ENCODE measurements around the gene TBC1D17. TPM values are rescaled to one million over a fixed set of nuclear protein-coding genes. Genes with fewer than 3 reads are reported as not detected.

The TBC1D17 gene
- total RNA-seq, 1 experiment from 2014 or later = 62.3 TPM

DNA sequence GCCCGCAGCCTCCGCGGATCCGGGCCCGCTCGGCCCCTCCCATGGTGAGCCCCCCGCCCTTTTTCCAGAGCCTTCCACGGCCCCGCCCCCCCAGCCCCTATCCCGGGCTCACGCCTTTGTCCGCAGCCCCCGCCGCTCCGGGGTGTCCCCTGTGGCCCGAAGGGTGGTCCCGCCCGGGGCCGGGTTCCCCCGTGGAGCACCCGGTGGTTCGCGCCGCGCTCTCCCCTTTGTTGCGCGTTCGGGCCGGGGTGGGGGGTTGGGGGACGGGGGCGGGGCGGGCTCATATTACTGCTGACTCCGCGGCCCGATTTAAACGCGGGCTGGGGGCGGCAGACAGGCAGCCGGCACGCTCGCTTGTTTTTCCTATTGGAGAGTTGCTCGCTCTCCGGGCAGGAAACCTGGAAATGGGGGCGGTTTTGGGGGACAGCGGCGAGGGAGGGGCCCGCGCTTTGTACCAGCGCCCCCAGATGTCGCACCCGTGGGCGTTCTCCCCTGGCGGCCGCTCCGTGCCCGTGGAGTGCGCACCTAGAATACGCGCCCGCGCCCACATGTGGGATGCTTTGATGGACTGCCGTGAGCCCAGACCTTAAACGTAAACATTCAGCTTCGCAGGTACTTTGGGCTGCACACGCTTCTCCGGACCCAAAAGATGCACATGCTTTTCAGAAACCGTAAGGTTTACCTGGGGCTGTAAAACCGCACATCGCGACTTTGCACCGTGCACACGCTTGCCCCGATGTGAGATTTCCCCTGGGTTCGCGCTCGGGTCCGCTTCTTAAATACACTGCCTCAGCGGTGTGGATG lies 25.8 kb upstream of the TBC1D17 start:
- no peaks in the 10 kb centered on the region for H3K36me3 ChIP-seq (ENCODE audit: low read depth)
- peaks cover 56% of the 10 kb centered on the region for H3K79me2 ChIP-seq (ENCODE audit: low read depth)
- no peaks in the 10 kb centered on the region for H3K9me3 ChIP-seq (ENCODE audit: insufficient read depth, low read depth)
- intact Hi-C loops (cut with micrococcal nuclease; ENCODE audit: unreplicated experiment) = no loop called here
- H3K4me2 ChIP-seq = peak overlapping the region; percentile 95
- no peaks in the 10 kb centered on the region for H3K9me2 ChIP-seq (ENCODE audit: insufficient read depth)
- no peak for TF ChIP-seq EZH2 (IDR thresholded peaks at IDR 0.05; ENCODE audit: low read depth)
- TF ChIP-seq, protein P1, sequence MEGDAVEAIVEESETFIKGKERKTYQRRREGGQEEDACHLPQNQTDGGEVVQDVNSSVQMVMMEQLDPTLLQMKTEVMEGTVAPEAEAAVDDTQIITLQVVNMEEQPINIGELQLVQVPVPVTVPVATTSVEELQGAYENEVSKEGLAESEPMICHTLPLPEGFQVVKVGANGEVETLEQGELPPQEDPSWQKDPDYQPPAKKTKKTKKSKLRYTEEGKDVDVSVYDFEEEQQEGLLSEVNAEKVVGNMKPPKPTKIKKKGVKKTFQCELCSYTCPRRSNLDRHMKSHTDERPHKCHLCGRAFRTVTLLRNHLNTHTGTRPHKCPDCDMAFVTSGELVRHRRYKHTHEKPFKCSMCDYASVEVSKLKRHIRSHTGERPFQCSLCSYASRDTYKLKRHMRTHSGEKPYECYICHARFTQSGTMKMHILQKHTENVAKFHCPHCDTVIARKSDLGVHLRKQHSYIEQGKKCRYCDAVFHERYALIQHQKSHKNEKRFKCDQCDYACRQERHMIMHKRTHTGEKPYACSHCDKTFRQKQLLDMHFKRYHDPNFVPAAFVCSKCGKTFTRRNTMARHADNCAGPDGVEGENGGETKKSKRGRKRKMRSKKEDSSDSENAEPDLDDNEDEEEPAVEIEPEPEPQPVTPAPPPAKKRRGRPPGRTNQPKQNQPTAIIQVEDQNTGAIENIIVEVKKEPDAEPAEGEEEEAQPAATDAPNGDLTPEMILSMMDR (conservative IDR thresholded peaks at IDR 0.05) = no peak
- ChIA-PET CTCF (no interaction called here), POLR2A (ENCODE audit: unreplicated experiment) (no interaction called here)
- H3K4me3 ChIP-seq = peak overlapping the region; percentile 99
- peaks cover 37% of the 10 kb centered on the region for H3K4me1 ChIP-seq (replicated peaks; ENCODE audit: insufficient read depth)
- BruUV-seq (replicated peaks) = no TSS peak
- no peak for DNase-seq
- peaks cover 71% of the 10 kb centered on the region; the same call in 1 of the 2 replicates for H3F3A ChIP-seq (ENCODE audit: insufficient read depth, low read depth)
- no peaks in the 10 kb centered on the region for H3K27me3 ChIP-seq (ENCODE audit: insufficient read depth, low read depth)
- peaks cover 47% of the 10 kb centered on the region for H4K20me1 ChIP-seq (ENCODE audit: insufficient read depth)
- no peak overlapping the region for H2AFZ ChIP-seq
- no peak overlapping the region for H3K27ac ChIP-seq

DNA sequence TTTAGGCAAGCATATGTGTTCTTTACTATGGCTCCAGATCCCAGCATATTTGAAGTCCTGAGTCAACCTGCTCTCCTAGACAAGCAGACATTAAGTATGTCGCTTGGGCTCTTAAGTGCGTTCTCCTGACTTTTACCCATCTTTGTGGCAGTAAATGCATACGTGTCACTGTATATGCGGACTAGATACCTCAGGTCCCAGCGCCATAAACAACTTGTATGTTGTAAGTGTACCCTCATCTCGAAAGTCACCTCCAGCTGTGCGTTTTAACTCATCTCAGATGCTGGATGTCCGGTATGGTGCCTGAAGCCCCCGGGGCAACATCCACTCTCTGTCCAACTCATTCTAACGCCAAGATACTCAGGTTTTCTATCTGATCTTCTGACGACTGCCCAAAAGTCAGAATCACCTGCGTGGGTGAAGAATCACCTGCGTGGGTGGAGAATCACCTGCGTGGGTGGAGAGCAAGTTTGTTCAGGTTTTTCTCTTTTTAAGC lies 24.8 kb upstream of the TBC1D17 start:
- H3K9me2 ChIP-seq (ENCODE audit: insufficient read depth) = no peaks in the 10 kb centered on the region
- peak overlapping the region; percentile 99; the same call in 1 of the 2 replicates for H3K4me3 ChIP-seq
- no peak overlapping the region for H3K27ac ChIP-seq
- peaks cover 73% of the 10 kb centered on the region; the same call in 1 of the 2 replicates for H3F3A ChIP-seq (ENCODE audit: insufficient read depth, low read depth)
- no peak for DNase-seq
- no TSS peak for BruUV-seq (replicated peaks)
- no peaks in the 10 kb centered on the region for H3K27me3 ChIP-seq (ENCODE audit: insufficient read depth, low read depth)
- H2AFZ ChIP-seq = no peak overlapping the region
- H3K4me2 ChIP-seq = peak overlapping the region; percentile 95
- H3K79me2 ChIP-seq (ENCODE audit: low read depth) = peaks cover 56% of the 10 kb centered on the region
- POLR2A ChIA-PET (ENCODE audit: unreplicated experiment) = interaction anchor here (0.6 kb wide), 1 partner anchor 187 kb away, joined by 3 read pairs; the partner anchor contains the start of genes BCL2L12 and IRF3
- H3K4me1 ChIP-seq (replicated peaks; ENCODE audit: insufficient read depth) = peaks cover 37% of the 10 kb centered on the region
- H3K9me3 ChIP-seq (ENCODE audit: insufficient read depth, low read depth) = no peaks in the 10 kb centered on the region
- intact Hi-C loops (cut with micrococcal nuclease; ENCODE audit: unreplicated experiment) = no loop called here
- H4K20me1 ChIP-seq (ENCODE audit: insufficient read depth) = peaks cover 57% of the 10 kb centered on the region
- H3K36me3 ChIP-seq (ENCODE audit: low read depth) = no peaks in the 10 kb centered on the region
- CTCF ChIA-PET = no interaction called here
- TF ChIP-seq, protein P1 (conservative IDR thresholded peaks at IDR 0.05) = no peak
- no peak for TF ChIP-seq EZH2 (IDR thresholded peaks at IDR 0.05; ENCODE audit: low read depth)

DNA sequence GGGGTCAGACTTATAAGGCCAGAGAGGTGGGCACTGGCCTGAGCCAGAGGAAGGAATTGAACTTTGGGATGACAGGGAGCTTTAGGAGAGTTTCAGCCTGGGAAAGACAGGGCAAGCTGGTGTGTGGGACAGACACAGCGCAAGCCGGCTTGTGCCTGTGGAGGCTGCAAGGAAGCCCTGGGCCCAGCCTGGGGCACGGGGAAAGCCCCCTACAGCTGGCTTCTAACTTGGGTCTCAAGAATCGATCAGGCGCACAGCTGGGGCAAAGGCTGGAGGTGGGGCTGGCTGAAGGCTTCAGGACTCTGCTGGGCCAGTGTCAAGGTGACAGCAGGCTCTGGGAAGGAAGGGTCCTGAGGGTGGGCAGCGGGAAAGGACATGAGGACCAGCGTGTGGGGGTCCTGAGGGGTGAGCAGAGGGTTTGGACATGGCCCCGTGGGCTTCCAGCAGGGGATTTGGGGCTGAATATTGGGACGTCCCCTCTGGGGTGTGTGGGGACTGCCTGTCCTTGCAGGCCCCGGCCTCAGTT lies 23.6 kb upstream of the TBC1D17 start:
- DNase-seq = no peak
- H3F3A ChIP-seq (ENCODE audit: insufficient read depth, low read depth) = peaks cover 74% of the 10 kb centered on the region
- no peaks in the 10 kb centered on the region for H3K9me2 ChIP-seq (ENCODE audit: insufficient read depth)
- H3K79me2 ChIP-seq (ENCODE audit: low read depth) = peaks cover 52% of the 10 kb centered on the region
- H3K4me3 ChIP-seq = no peak overlapping the region
- no peak overlapping the region for H2AFZ ChIP-seq
- intact Hi-C loops (cut with micrococcal nuclease; ENCODE audit: unreplicated experiment) = no loop called here
- POLR2A ChIA-PET (ENCODE audit: unreplicated experiment) = no interaction called here
- peaks cover 69% of the 10 kb centered on the region for H4K20me1 ChIP-seq (ENCODE audit: insufficient read depth)
- no TSS peak for BruUV-seq (replicated peaks)
- H3K27ac ChIP-seq = no peak overlapping the region
- no peaks in the 10 kb centered on the region for H3K27me3 ChIP-seq (ENCODE audit: insufficient read depth, low read depth)
- peaks cover 26% of the 10 kb centered on the region for H3K4me1 ChIP-seq (replicated peaks; ENCODE audit: insufficient read depth)
- TF ChIP-seq, protein P1 (conservative IDR thresholded peaks at IDR 0.05) = no peak
- TF ChIP-seq EZH2 (IDR thresholded peaks at IDR 0.05; ENCODE audit: low read depth) = no peak
- H3K9me3 ChIP-seq (ENCODE audit: insufficient read depth, low read depth) = no peaks in the 10 kb centered on the region
- no peak overlapping the region for H3K4me2 ChIP-seq
- no peaks in the 10 kb centered on the region for H3K36me3 ChIP-seq (ENCODE audit: low read depth)
- CTCF ChIA-PET = no interaction called here
